HG02870 (cell line): Measurements from ENCODE around the gene BMP8A.
"Not testable (repeated sequence)": the region's sequence is repeated elsewhere in the genome, so short reads cannot be mapped to it uniquely, and the experiment has no call there.

Experiments
- ATAC-seq: cut with Tn5 transposase; IDR thresholded peaks from one replicate; pipeline ENCODE4 v1.9.1; 2021; ENCODE audit warnings: mild to moderate bottlenecking, moderate library complexity; ENCODE audit not compliant: unreplicated experiment

BMP8A gene

GRCh38 chr1:39491146-39491921, at the start of gene BMP8A:
TSS of gene BMP8A (plus strand) at chr1:39491636. CDS start at chr1:39491992, 356 bp downstream.
- ATAC-seq = peak; percentile 67

- no peak for ATAC-seq
Measured at GRCh38 chr1:39441797-39442196, 49.6 kb upstream of the BMP8A start.

- no peak for ATAC-seq
Measured at GRCh38 chr1:39445573-39445972, 45.9 kb upstream of the BMP8A start.

- no peak for ATAC-seq
Measured at GRCh38 chr1:39446986-39447567, 44.4 kb upstream of the BMP8A start.

GRCh38 chr1:39450041-39450440, 41.4 kb upstream of the BMP8A start:
- not testable (repeated sequence) for ATAC-seq

GRCh38 chr1:39450956-39451606, 40.4 kb upstream of the BMP8A start:
- ATAC-seq = no peak

- ATAC-seq = no peak
Measured at GRCh38 chr1:39452081-39452480, 39.4 kb upstream of the BMP8A start.

GRCh38 chr1:39452540-39452939, 38.9 kb upstream of the BMP8A start:
- ATAC-seq = no peak

- no peak for ATAC-seq
Measured at GRCh38 chr1:39453603-39454002, 37.8 kb upstream of the BMP8A start.

- no peak for ATAC-seq
Measured at GRCh38 chr1:39458991-39459390, 32.4 kb upstream of the BMP8A start.

- ATAC-seq = no peak
Measured at GRCh38 chr1:39462074-39462473, 29.4 kb upstream of the BMP8A start.

- ATAC-seq = no peak
Measured at GRCh38 chr1:39466413-39467107, 24.9 kb upstream of the BMP8A start.

- not testable (repeated sequence) for ATAC-seq
Measured at GRCh38 chr1:39467108-39467720, 24.2 kb upstream of the BMP8A start.

- no peak for ATAC-seq
Measured at GRCh38 chr1:39469150-39469549, 22.3 kb upstream of the BMP8A start.

GRCh38 chr1:39470040-39470439, 21.4 kb upstream of the BMP8A start:
- ATAC-seq = no peak

GRCh38 chr1:39472826-39473225, 18.6 kb upstream of the BMP8A start:
- ATAC-seq = no peak

GRCh38 chr1:39473324-39473723, 18.1 kb upstream of the BMP8A start:
- no peak for ATAC-seq

- no peak for ATAC-seq
Measured at GRCh38 chr1:39474810-39475209, 16.6 kb upstream of the BMP8A start.

GRCh38 chr1:39475551-39475950, 15.9 kb upstream of the BMP8A start:
- ATAC-seq = not testable (repeated sequence)

GRCh38 chr1:39478126-39478915, 13.1 kb upstream of the BMP8A start:
- no peak for ATAC-seq
